HG02938 (cell line): Measurements from ENCODE around the gene RAB26.
"Not testable (repeated sequence)": the region's sequence is repeated elsewhere in the genome, so short reads cannot be mapped to it uniquely, and the experiment has no call there.

Experiments
- ATAC-seq: cut with Tn5 transposase; IDR thresholded peaks from one replicate; pipeline ENCODE4 v1.9.1; 2021; ENCODE audit warnings: mild to moderate bottlenecking, moderate library complexity; ENCODE audit not compliant: unreplicated experiment

Gene RAB26

GRCh38 chr16:2116428-2116827, 32.0 kb upstream of the RAB26 start:
- ATAC-seq: not testable (repeated sequence)

- ATAC-seq: not testable (repeated sequence)
Observed at GRCh38 chr16:2117341-2117740, 31.1 kb upstream of the RAB26 start.

GRCh38 chr16:2117960-2118722, 30.3 kb upstream of the RAB26 start:
- not testable (repeated sequence) for ATAC-seq

GRCh38 chr16:2121325-2121724, 27.1 kb upstream of the RAB26 start:
- ATAC-seq: not testable (repeated sequence)

GRCh38 chr16:2121853-2122252, 26.6 kb upstream of the RAB26 start:
- no peak for ATAC-seq

- no peak for ATAC-seq
Observed at GRCh38 chr16:2122429-2122828, 26.0 kb upstream of the RAB26 start.

GRCh38 chr16:2122934-2123683, 25.3 kb upstream of the RAB26 start:
- not testable (repeated sequence) for ATAC-seq

GRCh38 chr16:2123706-2124376, 24.6 kb upstream of the RAB26 start:
- ATAC-seq: not testable (repeated sequence)

- ATAC-seq: not testable (repeated sequence)
Observed at GRCh38 chr16:2124377-2124693, 24.1 kb upstream of the RAB26 start.

GRCh38 chr16:2124694-2125444, 23.6 kb upstream of the RAB26 start:
- ATAC-seq: not testable (repeated sequence)

GRCh38 chr16:2125609-2126008, 22.8 kb upstream of the RAB26 start:
- not testable (repeated sequence) for ATAC-seq

- not testable (repeated sequence) for ATAC-seq
Observed at GRCh38 chr16:2126161-2126743, 22.2 kb upstream of the RAB26 start.

GRCh38 chr16:2126928-2127556, 21.4 kb upstream of the RAB26 start:
- ATAC-seq: not testable (repeated sequence)

GRCh38 chr16:2127630-2128280, 20.7 kb upstream of the RAB26 start:
- not testable (repeated sequence) for ATAC-seq

GRCh38 chr16:2129251-2129650, 19.2 kb upstream of the RAB26 start:
- not testable (repeated sequence) for ATAC-seq

GRCh38 chr16:2129890-2130447, 18.5 kb upstream of the RAB26 start:
- ATAC-seq: not testable (repeated sequence)

- ATAC-seq: not testable (repeated sequence)
Observed at GRCh38 chr16:2133797-2134196, 14.6 kb upstream of the RAB26 start.

- not testable (repeated sequence) for ATAC-seq
Observed at GRCh38 chr16:2135071-2135470, 13.4 kb upstream of the RAB26 start.
